HepG2 (cell line): ENCODE measurements around the gene ORC2. TPM values are rescaled to one million over a fixed set of nuclear protein-coding genes. Genes with fewer than 3 reads are reported as not detected.

Experiments
- ARNTL ChIP-seq: sonication (generic); formaldehyde crosslinking; IDR thresholded peaks from 2 replicates; pipeline ENCODE4 v1.4.0; 2020; ENCODE audit warnings: mild to moderate bottlenecking, missing genetic modification reagents
- HNF4G ChIP-seq, 2 experiments: sonication (generic) in 1 of 2; formaldehyde crosslinking in 1 of 2; IDR thresholded peaks; 2 replicates each; pipeline versions ENCODE4 v1.4.0 to v1.6.1; 2011 to 2020; ENCODE audit warnings: borderline replicate concordance in 2 of 2, low read depth in 2 of 2, mild to moderate bottlenecking in 2 of 2, low read length in 1 of 2, missing genetic modification reagents in 1 of 2, moderate library complexity in 1 of 2
- IRF2 ChIP-seq: IDR thresholded peaks from 2 replicates; pipeline ENCODE4 v1.6.1; 2018; ENCODE audit warnings: missing genetic modification reagents, missing compliant biosample characterization
- KLF13 ChIP-seq: sonication (generic); formaldehyde crosslinking; IDR thresholded peaks from 2 replicates; pipeline ENCODE4 v1.4.0; 2020; ENCODE audit warnings: mild to moderate bottlenecking, missing genetic modification reagents
- RFX1 ChIP-seq: fragments of 450-650 bp; IDR thresholded peaks from 2 replicates; pipeline ENCODE4 v1.6.1; 2017
- SMAD1 ChIP-seq: sonication (generic); formaldehyde crosslinking; IDR thresholded peaks from 2 replicates; pipeline ENCODE4 v1.4.0; 2020; ENCODE audit warnings: missing genetic modification reagents, low read depth, mild to moderate bottlenecking, borderline replicate concordance
- SRSF1 ChIP-seq: fragments of 200-400 bp; formaldehyde crosslinking; optimal IDR thresholded peaks from 2 replicates; pipeline ENCODE3; 2017; ENCODE audit warnings: mild to moderate bottlenecking, low read depth, low read length, moderate library complexity
- ZFP62 ChIP-seq: sonication (generic); formaldehyde crosslinking; IDR thresholded peaks from 2 replicates; pipeline ENCODE4 v1.4.0; 2020; ENCODE audit warnings: missing genetic modification reagents
- ZNF101 ChIP-seq: sonication (generic); formaldehyde crosslinking; IDR thresholded peaks from 2 replicates; pipeline ENCODE4 v1.4.0; 2020; ENCODE audit warnings: mild to moderate bottlenecking, low read depth, missing genetic modification reagents, borderline replicate concordance
- ZNF720 ChIP-seq: sonication (generic); formaldehyde crosslinking; IDR thresholded peaks from 2 replicates; pipeline ENCODE4 v1.4.0; 2020; ENCODE audit warnings: missing genetic modification reagents
- ZNF781 ChIP-seq: sonication (generic); formaldehyde crosslinking; IDR thresholded peaks from 2 replicates; pipeline ENCODE4 v1.5.1; 2020; ENCODE audit warnings: borderline replicate concordance, mild to moderate bottlenecking, missing genetic modification reagents; ENCODE audit errors: not compliant biosample characterization
- ZNF878 ChIP-seq: sonication (generic); formaldehyde crosslinking; IDR thresholded peaks from 2 replicates; pipeline ENCODE4 v1.8.1; 2023; ENCODE audit warnings: mild to moderate bottlenecking, missing genetic modification reagents, moderate library complexity
- ZZZ3 ChIP-seq: sonication (generic); formaldehyde crosslinking; IDR thresholded peaks from 2 replicates; pipeline ENCODE4 v1.4.0; 2020; ENCODE audit warnings: missing genetic modification reagents, mild to moderate bottlenecking, borderline replicate concordance
- polyA plus RNA-seq, 8 experiments: library from polyadenylated mRNA; depleted of rRNA in 3 of 8; stranded (reverse) in 7 of 8; unstranded in 1 of 8; fragments of >200 nt; fragmentation: Illumina TruSeq in 4 of 8; extraction: Trizol in 4 of 8; gene quantifications; 2 replicates each; pipeline versions ENCODE4 v1.2.1 to v1.2.3, GENCODE V29; 2011 to 2016; ENCODE audit warnings: low read depth in 4 of 8, missing spikeins in 1 of 8, mixed read lengths in 1 of 8; ENCODE audit not compliant: insufficient read depth in 1 of 8
- total RNA-seq, 5 experiments: library from RNA; depleted of rRNA; stranded (reverse); fragments of >200 nt; fragmentation: Illumina TruSeq; extraction: Trizol; gene quantifications; 2 replicates each; pipeline ENCODE4 v1.2.3, GENCODE V29; 2016; ENCODE audit warnings: low read depth in 1 of 5
- TF ChIP-seq, protein P1 (sequence below): sonication (generic); formaldehyde crosslinking; IDR thresholded peaks from 2 replicates; pipeline ENCODE4 v1.4.0; 2020; ENCODE audit warnings: mild to moderate bottlenecking, missing genetic modification reagents
- TF ChIP-seq, protein P2 (sequence below): sonication (generic); formaldehyde crosslinking; IDR thresholded peaks from 2 replicates; pipeline ENCODE4 v1.5.0; 2020; ENCODE audit warnings: missing genetic modification reagents
- TF ChIP-seq, protein P3 (sequence below): sonication (generic); formaldehyde crosslinking; IDR thresholded peaks from 2 replicates; pipeline ENCODE4 v1.4.0; 2020; ENCODE audit warnings: mild to moderate bottlenecking, missing genetic modification reagents
- TF ChIP-seq, protein P4 (sequence below), 2 experiments: sonication (generic) in 1 of 2; formaldehyde crosslinking in 1 of 2; IDR thresholded peaks; 2 replicates each; pipeline versions ENCODE4 v1.5.1 to v1.6.1; 2011 to 2020; ENCODE audit warnings: borderline replicate concordance in 1 of 2, low read depth in 1 of 2, low read length in 1 of 2, mild to moderate bottlenecking in 1 of 2, missing genetic modification reagents in 1 of 2, moderate library complexity in 1 of 2

ORC2 gene
- total and polyA plus RNA-seq, 2 of the 13 experiments (the other 11 are each of a cell fraction or from before 2014, with no cell fraction given), result 19.3 to 73.5 TPM

DNA sequence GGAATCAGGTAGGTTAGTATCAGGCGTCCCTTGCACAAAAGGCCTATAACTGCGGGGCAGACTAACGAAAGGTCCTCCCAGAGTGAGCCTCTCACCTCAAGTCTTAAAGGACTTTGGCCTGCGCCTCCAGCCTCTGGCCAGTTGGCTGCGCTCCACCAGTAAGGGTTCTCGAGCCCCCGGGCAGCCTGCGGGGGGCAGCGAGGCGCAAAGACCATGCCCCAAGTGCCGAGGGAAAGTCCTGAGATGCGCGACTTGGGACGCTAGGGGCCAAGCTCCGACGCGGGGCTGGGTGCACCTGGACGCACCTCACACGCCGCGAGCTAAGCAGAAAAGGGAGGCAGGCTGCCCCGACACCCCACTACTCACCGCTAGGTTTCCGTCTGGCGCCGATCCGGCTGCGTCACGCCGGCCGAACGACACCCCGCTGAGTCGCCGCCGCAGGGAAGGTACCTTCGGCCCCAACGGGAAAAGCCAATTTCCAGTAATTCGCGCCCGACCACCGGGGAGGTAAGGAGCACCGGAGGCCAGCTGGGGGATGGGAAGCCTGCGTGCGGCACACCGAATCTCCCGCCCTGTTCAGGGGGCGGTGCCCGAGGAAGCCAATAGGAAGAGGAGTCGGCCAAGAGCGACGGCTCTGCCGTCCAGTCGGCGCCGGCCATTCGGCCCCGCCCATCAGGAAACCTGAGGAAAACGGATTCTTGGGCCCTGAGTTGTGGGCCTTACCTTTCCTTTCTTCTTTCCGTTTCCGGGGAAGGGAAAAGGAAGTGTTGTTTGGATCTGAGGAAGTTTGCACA is at the start of gene ORC2 (continued):
- TF ChIP-seq ZNF720 (no peak), ZZZ3 (CRISPR knock-in tag) (peak; percentile 50), SRSF1 (peak; percentile 93), ZNF878 (CRISPR knock-in tag) (peak; percentile 33; the same call in 1 of the 2 replicates), ZNF781 (CRISPR knock-in tag) (peak; percentile 99), IRF2 (CRISPR knock-in tag) (peak; percentile 52), SMAD1 (CRISPR knock-in tag) (peak; percentile 92), ARNTL (CRISPR knock-in tag) (no peak), HNF4G (IDR thresholded peaks at IDR 0.05; ENCODE audit: borderline replicate concordance, low read depth, low read length) (peak; percentile 98), HNF4G (CRISPR knock-in tag; IDR thresholded peaks at IDR 0.05; ENCODE audit: borderline replicate concordance, low read depth) (peak; percentile 99), ZNF101 (CRISPR knock-in tag) (0 out of 2 replicates have a peak, but pooled peaks have one; percentile 69), KLF13 (CRISPR knock-in tag) (peak; percentile 89; the same call in 1 of the 2 replicates), RFX1 (no peak; the same call in 1 of the 2 replicates), ZFP62 (0 out of 2 replicates have a peak, but pooled peaks have one; percentile 48)
- TF ChIP-seq, protein P1, sequence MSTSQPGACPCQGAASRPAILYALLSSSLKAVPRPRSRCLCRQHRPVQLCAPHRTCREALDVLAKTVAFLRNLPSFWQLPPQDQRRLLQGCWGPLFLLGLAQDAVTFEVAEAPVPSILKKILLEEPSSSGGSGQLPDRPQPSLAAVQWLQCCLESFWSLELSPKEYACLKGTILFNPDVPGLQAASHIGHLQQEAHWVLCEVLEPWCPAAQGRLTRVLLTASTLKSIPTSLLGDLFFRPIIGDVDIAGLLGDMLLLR, result 0 out of 2 replicates have a peak, but pooled peaks have one; percentile 24
- TF ChIP-seq, protein P2, sequence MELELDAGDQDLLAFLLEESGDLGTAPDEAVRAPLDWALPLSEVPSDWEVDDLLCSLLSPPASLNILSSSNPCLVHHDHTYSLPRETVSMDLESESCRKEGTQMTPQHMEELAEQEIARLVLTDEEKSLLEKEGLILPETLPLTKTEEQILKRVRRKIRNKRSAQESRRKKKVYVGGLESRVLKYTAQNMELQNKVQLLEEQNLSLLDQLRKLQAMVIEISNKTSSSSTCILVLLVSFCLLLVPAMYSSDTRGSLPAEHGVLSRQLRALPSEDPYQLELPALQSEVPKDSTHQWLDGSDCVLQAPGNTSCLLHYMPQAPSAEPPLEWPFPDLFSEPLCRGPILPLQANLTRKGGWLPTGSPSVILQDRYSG, result peak; percentile 95
- TF ChIP-seq, protein P3, sequence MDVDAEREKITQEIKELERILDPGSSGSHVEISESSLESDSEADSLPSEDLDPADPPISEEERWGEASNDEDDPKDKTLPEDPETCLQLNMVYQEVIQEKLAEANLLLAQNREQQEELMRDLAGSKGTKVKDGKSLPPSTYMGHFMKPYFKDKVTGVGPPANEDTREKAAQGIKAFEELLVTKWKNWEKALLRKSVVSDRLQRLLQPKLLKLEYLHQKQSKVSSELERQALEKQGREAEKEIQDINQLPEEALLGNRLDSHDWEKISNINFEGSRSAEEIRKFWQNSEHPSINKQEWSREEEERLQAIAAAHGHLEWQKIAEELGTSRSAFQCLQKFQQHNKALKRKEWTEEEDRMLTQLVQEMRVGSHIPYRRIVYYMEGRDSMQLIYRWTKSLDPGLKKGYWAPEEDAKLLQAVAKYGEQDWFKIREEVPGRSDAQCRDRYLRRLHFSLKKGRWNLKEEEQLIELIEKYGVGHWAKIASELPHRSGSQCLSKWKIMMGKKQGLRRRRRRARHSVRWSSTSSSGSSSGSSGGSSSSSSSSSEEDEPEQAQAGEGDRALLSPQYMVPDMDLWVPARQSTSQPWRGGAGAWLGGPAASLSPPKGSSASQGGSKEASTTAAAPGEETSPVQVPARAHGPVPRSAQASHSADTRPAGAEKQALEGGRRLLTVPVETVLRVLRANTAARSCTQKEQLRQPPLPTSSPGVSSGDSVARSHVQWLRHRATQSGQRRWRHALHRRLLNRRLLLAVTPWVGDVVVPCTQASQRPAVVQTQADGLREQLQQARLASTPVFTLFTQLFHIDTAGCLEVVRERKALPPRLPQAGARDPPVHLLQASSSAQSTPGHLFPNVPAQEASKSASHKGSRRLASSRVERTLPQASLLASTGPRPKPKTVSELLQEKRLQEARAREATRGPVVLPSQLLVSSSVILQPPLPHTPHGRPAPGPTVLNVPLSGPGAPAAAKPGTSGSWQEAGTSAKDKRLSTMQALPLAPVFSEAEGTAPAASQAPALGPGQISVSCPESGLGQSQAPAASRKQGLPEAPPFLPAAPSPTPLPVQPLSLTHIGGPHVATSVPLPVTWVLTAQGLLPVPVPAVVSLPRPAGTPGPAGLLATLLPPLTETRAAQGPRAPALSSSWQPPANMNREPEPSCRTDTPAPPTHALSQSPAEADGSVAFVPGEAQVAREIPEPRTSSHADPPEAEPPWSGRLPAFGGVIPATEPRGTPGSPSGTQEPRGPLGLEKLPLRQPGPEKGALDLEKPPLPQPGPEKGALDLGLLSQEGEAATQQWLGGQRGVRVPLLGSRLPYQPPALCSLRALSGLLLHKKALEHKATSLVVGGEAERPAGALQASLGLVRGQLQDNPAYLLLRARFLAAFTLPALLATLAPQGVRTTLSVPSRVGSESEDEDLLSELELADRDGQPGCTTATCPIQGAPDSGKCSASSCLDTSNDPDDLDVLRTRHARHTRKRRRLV (CRISPR knock-in tag), result 0 out of 2 replicates have a peak, but pooled peaks have one; percentile 25
- TF ChIP-seq, protein P4, sequence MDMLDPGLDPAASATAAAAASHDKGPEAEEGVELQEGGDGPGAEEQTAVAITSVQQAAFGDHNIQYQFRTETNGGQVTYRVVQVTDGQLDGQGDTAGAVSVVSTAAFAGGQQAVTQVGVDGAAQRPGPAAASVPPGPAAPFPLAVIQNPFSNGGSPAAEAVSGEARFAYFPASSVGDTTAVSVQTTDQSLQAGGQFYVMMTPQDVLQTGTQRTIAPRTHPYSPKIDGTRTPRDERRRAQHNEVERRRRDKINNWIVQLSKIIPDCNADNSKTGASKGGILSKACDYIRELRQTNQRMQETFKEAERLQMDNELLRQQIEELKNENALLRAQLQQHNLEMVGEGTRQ (IDR thresholded peaks at IDR 0.05; ENCODE audit: low read depth, low read length), result no peak
- TF ChIP-seq, protein P4 (CRISPR knock-in tag; IDR thresholded peaks at IDR 0.05; ENCODE audit: borderline replicate concordance), result peak; percentile 54; the same call in 1 of the 2 replicates
